Mammary epithelial cell (primary cell): ENCODE results near the gene CLEC16A.

Source experiments
- CTCF ChIP-seq, 2 donors: IDR thresholded peaks in 1 of 2; conservative IDR thresholded peaks in 1 of 2; 2 replicates each; pipeline ENCODE4 v1.5.1; 2011 to 2012; ENCODE audit warnings: inconsistent platforms in 2 of 2, low read length in 2 of 2, mild to moderate bottlenecking in 2 of 2, control low read depth in 1 of 2, low read depth in 1 of 2; ENCODE audit not compliant: insufficient read depth in 1 of 2; ENCODE audit errors: extremely low read depth in 1 of 2
- EZH2 ChIP-seq: IDR thresholded peaks from 2 replicates; pipeline ENCODE4 v1.6.1; 2012; ENCODE audit warnings: low read length, inconsistent platforms, borderline replicate concordance

GRCh38 chr16:11015607-11016006, 71.2 kb downstream of the CLEC16A start:
- TF ChIP-seq CTCF (conservative IDR thresholded peaks at IDR 0.05 in 1 of 2, IDR thresholded peaks at IDR 0.05 in 1 of 2; ENCODE audit: extremely low read depth in 1 of 2, insufficient read depth in 1 of 2, low read depth in 1 of 2, low read length in 2 of 2) (no peak), EZH2 (no peak)
